OCI-LY7 (cell line): Measurements from ENCODE around the gene TET3.

Experiments
- EZH2phosphoT487 ChIP-seq: fragments of 200-600 bp; sonication (generic); IDR thresholded peaks from 2 replicates; pipeline ENCODE4 v1.6.1; 2018; ENCODE audit warnings: low read depth, borderline replicate concordance, mild to moderate bottlenecking, mixed run types, antibody characterized with exemption, low read length, moderate library complexity, mixed read lengths
- TF ChIP-seq, protein P1 (sequence below): fragments of 200-600 bp; sonication (generic); conservative IDR thresholded peaks from 2 replicates; pipeline ENCODE4 v1.5.1; 2014; ENCODE audit warnings: mild to moderate bottlenecking, antibody characterized with exemption, low read length, moderate library complexity, mixed read lengths

DNA sequence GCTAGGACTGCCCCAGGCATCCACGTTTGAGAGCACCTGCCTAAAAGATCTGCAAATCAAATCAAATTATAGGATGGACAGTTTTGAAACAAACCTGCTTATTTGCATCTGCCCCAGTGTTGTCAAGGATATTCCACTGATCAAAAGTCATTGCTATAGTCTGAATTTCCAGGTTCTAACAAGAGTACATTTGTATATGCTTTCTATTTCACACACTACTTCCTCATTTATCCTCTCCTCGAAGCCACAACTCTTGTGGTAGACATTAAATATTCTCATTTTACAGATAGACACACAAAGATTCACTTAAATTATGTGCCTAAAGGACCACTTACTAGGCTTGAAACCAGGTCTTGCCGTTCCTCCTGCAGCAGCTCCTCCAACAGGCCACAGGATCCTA, 11.9 kb upstream of the TET3 start:
- TF ChIP-seq, protein P1, sequence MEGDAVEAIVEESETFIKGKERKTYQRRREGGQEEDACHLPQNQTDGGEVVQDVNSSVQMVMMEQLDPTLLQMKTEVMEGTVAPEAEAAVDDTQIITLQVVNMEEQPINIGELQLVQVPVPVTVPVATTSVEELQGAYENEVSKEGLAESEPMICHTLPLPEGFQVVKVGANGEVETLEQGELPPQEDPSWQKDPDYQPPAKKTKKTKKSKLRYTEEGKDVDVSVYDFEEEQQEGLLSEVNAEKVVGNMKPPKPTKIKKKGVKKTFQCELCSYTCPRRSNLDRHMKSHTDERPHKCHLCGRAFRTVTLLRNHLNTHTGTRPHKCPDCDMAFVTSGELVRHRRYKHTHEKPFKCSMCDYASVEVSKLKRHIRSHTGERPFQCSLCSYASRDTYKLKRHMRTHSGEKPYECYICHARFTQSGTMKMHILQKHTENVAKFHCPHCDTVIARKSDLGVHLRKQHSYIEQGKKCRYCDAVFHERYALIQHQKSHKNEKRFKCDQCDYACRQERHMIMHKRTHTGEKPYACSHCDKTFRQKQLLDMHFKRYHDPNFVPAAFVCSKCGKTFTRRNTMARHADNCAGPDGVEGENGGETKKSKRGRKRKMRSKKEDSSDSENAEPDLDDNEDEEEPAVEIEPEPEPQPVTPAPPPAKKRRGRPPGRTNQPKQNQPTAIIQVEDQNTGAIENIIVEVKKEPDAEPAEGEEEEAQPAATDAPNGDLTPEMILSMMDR: no peak
- TF ChIP-seq EZH2phosphoT487: no peak
